GM19328 (cell line): Measurements from ENCODE around the gene ATG2A.

Source experiments
- ATAC-seq: cut with Tn5 transposase; IDR thresholded peaks from one replicate; pipeline ENCODE4 v1.9.1; 2021; ENCODE audit warnings: mild to moderate bottlenecking, moderate library complexity; ENCODE audit not compliant: unreplicated experiment

ATG2A gene

GRCh38 chr11:64874308-64875240 is 42.4 kb downstream of the ATG2A start:
- ATAC-seq: no peak

GRCh38 chr11:64872790-64873488 is 44.1 kb downstream of the ATG2A start:
- ATAC-seq: no peak

GRCh38 chr11:64871492-64871891 is 45.5 kb downstream of the ATG2A start:
- ATAC-seq: no peak

GRCh38 chr11:64870893-64871466 is 46.0 kb downstream of the ATG2A start:
- no peak for ATAC-seq

- no peak for ATAC-seq
These were observed 46.7 kb downstream of the ATG2A start for GRCh38 chr11:64870176-64870892.

- ATAC-seq: no peak
These were observed 47.3 kb downstream of the ATG2A start for GRCh38 chr11:64869571-64870175.

GRCh38 chr11:64868904-64869570 is 48.0 kb downstream of the ATG2A start:
- ATAC-seq: no peak

GRCh38 chr11:64867748-64868462 is 49.1 kb downstream of the ATG2A start:
- no peak for ATAC-seq

- no peak for ATAC-seq
These were observed 50.9 kb downstream of the ATG2A start for GRCh38 chr11:64866173-64866491.

- no peak for ATAC-seq
These were observed 51.5 kb downstream of the ATG2A start for GRCh38 chr11:64865286-64866172.

GRCh38 chr11:64864473-64865285 is 52.3 kb downstream of the ATG2A start:
- ATAC-seq: no peak

- ATAC-seq: no peak
These were observed 52.9 kb downstream of the ATG2A start for GRCh38 chr11:64864135-64864472.

- no peak for ATAC-seq
These were observed 53.5 kb downstream of the ATG2A start for GRCh38 chr11:64863391-64864060.

GRCh38 chr11:64862987-64863390 is 54.0 kb downstream of the ATG2A start:
- ATAC-seq: no peak

GRCh38 chr11:64861227-64861975 is 55.6 kb downstream of the ATG2A start:
- ATAC-seq: no peak

GRCh38 chr11:64859542-64860414 is 57.2 kb downstream of the ATG2A start:
- peak; percentile 68 for ATAC-seq
